ENCODE results near the gene STEAP1B.
A peak's percentile ranks its signal among the peaks of the same experiment; 100 is the strongest.
"Not testable (repeated sequence)": the region's sequence is repeated elsewhere in the genome, so short reads cannot be mapped to it uniquely, and the experiment has no call there.

STEAP1B gene

DNA sequence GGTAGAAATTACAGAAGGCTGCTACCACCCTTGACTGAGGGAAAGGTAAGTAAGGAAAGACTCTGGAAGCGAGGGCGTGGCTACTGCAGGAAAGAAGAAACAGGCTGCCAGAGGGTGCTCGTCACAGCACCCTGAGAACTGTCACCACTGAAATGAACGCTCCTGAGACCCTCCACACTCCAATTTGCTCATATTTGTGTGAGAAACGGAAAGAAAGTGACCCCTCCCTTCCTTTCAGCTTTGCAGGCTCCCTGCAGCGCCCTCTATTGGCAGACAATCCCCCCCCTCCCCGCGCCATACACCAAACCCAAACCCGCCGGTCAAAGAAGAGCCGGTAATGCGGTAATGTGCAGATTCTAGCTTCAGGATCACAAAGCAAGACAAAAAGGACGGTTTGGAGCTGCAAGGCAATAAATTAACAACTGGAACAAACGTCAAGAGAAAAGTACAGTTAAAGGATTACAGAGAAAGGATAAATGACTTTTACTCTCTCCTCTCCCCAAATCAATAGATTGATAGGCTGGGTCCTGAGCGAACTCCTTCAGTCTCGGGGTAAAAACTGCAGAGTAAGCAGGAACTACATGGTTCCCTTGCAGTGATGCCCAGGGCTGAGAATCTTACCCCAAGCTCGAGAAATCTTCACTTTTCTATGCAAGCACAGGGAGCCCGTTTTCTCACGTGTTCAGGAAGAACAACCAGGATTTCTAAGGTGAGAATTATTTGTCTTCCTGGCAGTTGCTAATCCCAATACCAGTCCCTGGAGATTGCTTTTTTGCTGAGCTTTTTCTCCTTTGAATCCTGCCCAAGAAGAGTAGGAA, 47.6 kb downstream of the STEAP1B start:
- Mint-ChIP-seq H3K4me3 (no peak overlapping the region), H3K27ac (no peak overlapping the region), H3K4me1 (ENCODE audit: low read depth) (peaks cover 17% of the 10 kb centered on the region), H3K36me3 (ENCODE audit: low read depth) (no peaks in the 10 kb centered on the region), H3K27me3 (peaks cover 43% of the 10 kb centered on the region), H3K9me3 (no peaks in the 10 kb centered on the region)

DNA sequence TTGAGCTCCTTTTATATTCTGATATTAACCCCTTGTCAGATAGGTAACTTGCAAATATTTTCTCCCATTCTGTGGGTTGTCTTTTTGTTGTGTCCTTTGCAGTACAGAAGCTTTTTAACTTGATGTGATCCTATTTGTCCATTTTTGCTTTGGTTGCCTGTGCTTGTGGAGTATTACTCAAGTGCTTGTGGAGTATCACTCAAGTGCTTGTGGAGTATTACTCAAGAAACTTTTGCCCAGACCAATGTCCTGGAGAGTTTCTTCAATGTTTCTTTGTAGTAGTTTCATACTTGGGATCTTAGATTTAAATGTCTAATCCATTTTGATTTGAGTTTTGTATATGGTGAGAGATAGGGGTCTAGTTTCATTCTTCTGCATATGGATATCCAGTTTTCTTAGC, 50.0 kb downstream of the STEAP1B start:
- H3K9me3 Mint-ChIP-seq; H3K27ac Mint-ChIP-seq; H3K4me3 Mint-ChIP-seq; H3K36me3 Mint-ChIP-seq (ENCODE audit: low read depth): not testable (repeated sequence)
- peaks cover 39% of the 10 kb centered on the region for H3K27me3 Mint-ChIP-seq
- H3K4me1 Mint-ChIP-seq (ENCODE audit: low read depth) = peaks cover 28% of the 10 kb centered on the region

DNA sequence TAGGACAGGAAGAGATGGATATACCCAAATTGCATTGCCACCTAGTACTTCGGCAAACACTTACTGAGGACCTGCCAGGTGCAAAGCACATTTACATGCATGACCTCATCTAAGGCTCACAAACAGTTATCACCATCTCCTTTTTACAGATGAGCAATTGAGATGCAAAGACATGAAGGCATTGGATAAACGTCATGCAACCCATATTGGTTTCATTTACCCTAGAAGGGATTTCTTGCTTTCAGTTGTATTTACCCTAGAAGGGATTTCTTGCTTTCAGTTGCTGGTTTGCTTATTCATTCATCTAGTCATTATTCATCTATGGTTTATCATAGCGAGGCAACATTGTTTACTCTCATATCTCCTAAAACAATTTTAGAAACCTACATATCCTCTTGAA, 52.2 kb downstream of the STEAP1B start:
- Mint-ChIP-seq H3K4me1 (ENCODE audit: low read depth) (peaks cover 37% of the 10 kb centered on the region), H3K27ac (no peak overlapping the region), H3K9me3 (no peaks in the 10 kb centered on the region), H3K4me3 (no peak overlapping the region), H3K36me3 (ENCODE audit: low read depth) (no peaks in the 10 kb centered on the region), H3K27me3 (peaks cover 24% of the 10 kb centered on the region)

DNA sequence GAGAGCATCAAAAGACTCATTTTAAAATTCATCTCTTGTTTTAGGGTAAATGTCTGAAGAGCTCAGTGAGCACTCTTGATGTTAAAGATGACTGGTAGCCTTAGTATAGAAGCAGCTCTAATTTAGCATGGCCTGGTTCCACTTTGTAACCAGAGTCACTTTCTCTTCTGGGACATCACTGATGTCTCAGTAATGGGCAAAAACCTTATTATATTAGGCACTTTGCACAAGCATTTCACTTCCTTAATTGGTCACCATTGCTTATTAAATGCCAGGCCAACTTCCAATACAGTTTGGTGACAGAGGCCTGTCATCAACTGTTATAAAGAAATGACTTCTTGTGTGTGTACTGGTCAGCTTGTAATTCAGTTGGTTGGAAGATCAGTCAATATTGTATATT, 53.0 kb downstream of the STEAP1B start:
- H3K27me3 Mint-ChIP-seq = peaks cover 16% of the 10 kb centered on the region
- no peaks in the 10 kb centered on the region for H3K36me3 Mint-ChIP-seq (ENCODE audit: low read depth)
- no peak overlapping the region for H3K27ac Mint-ChIP-seq
- peaks cover 32% of the 10 kb centered on the region for H3K4me1 Mint-ChIP-seq (ENCODE audit: low read depth)
- no peaks in the 10 kb centered on the region for H3K9me3 Mint-ChIP-seq
- no peak overlapping the region for H3K4me3 Mint-ChIP-seq

DNA sequence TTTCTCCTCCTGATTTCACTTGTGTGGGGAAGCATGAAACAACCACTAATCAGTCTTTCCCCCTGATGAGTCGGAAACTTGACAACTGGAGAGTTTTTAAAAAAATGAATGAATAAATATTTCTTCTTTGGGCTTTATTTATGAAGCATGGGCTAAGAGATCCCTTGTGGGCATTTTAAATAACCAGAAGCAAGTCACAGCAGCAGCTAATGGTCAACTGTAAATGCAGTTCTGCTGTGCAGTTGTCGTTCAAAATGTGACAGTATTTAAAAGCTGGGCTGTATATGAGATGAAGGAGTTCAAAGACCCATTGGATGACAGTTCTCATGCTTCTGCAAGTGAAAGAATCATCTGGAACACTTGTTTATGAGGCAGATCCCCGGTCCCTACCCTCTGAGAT, 54.1 kb downstream of the STEAP1B start:
- Mint-ChIP-seq H3K36me3 (ENCODE audit: low read depth) (no peaks in the 10 kb centered on the region), H3K27ac (no peak overlapping the region), H3K27me3 (peaks cover 7% of the 10 kb centered on the region), H3K4me1 (ENCODE audit: low read depth) (peaks cover 32% of the 10 kb centered on the region), H3K9me3 (no peaks in the 10 kb centered on the region), H3K4me3 (no peak overlapping the region)

DNA sequence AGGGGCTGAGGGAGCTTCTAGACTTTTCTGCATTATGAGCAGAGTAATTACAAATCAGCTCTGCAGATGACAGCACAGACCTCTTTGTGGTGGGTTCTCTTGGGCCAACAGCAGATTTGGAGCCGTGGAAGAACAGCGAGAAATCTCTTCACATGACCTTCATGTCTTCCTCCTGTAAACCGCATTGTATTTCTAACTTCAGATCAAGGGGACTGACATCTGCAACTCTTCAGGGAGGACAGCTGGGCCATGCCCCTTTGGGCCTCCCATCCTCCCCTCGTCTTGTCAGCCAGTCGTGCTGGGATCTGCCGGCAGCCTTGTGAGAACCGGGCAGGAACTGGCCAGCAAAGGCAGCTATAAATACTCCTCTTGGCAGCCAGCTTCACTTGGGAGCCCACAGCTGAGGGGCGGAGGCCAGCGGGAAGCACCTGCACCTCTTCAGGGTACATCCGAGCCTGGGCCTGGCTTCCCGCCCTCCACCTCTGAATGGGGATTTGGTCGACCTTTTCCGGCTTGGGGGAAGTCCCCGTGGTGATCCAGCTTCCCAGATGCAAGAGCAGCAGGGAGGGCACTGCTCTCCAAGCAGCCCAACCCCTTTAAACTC, 54.7 kb downstream of the STEAP1B start:
- H3K36me3 Mint-ChIP-seq (ENCODE audit: low read depth) = no peaks in the 10 kb centered on the region
- no peaks in the 10 kb centered on the region for H3K9me3 Mint-ChIP-seq
- peaks cover 32% of the 10 kb centered on the region for H3K4me1 Mint-ChIP-seq (ENCODE audit: low read depth)
- H3K27ac Mint-ChIP-seq = peak overlapping the region; percentile 76
- H3K4me3 Mint-ChIP-seq = peak overlapping the region; percentile 17
- H3K27me3 Mint-ChIP-seq = peaks cover 6% of the 10 kb centered on the region

DNA sequence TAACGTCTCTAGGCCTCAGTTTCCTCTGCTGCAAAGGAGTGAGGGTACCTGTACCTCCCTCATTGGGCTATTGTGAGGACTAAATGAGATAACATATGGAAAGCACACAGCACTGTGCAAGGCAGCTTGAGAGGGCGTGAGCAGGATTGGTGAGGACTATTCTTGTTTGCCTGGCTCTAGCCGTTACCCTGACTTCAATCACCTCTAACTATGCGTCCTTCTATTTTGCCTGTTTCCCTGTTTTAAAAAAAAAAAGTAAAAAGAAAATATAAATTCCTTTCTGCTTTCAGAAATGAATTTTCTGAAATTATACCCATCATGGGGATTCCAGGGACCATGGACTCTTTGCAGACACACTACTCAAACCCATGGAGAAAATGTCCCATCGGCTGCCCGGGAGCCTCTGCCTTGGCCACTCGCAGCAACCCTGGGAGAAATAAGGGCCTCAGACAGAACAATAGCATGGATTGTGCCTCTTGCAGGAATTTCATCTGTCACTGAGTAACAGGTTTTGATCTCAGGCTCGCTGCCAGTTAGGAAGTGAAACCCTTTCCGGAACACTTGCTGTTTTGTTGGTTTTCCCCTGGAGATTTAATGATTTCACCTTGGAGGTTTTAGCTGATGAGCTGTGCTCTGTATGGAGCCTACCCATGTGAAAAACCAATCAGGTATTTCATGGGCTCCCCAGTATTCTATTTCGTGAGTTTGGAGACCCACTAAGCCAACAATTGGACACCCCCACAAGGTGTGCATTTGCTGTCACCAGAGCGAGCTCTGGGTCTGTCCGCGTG, 55.6 kb downstream of the STEAP1B start:
- Mint-ChIP-seq H3K27me3 (no peaks in the 10 kb centered on the region), H3K36me3 (ENCODE audit: low read depth) (no peaks in the 10 kb centered on the region), H3K4me1 (ENCODE audit: low read depth) (peaks cover 32% of the 10 kb centered on the region), H3K9me3 (no peaks in the 10 kb centered on the region), H3K4me3 (no peak overlapping the region), H3K27ac (peak overlapping the region; percentile 76)

DNA sequence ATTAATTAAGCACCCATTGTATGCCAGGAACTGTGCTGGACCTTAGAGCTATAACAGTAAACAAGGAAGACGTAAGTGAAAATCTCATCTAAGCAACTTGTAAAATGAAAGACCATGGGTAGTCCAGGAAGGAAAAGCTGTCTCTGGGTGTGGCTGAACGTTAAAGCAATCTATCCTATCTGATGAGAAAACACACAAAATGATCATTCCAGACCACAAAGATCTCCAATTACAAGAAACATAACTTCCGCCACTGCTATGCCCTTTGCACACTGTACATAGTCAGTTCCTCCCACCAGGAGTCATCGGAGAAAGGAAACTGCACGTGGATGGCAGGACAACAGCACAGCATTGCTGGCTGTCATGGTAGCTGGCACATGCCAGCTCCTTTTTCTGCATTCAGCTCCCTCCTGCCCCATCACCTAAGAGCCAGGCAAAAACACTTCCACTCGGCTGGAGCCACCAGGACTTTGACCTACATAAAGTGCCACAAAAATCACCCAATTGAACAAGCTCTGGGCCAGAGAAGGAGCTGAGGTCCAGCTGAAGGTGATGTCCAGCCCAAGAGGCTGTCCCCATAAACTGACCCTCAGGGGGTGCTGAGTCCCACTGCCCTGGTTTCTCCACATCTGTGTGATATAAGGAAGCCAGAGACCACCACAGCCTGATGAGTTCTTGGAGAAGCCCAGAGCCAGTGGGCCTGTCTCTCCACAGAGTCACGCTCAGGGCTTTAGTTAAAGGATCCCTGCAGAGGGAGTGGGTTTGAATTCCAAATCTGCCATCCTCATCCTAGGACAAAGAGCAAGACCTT, 56.4 kb downstream of the STEAP1B start:
- H3K4me1 Mint-ChIP-seq (ENCODE audit: low read depth) = peaks cover 32% of the 10 kb centered on the region
- H3K27ac Mint-ChIP-seq = no peak overlapping the region
- H3K9me3 Mint-ChIP-seq = no peaks in the 10 kb centered on the region
- H3K27me3 Mint-ChIP-seq = no peaks in the 10 kb centered on the region
- no peaks in the 10 kb centered on the region for H3K36me3 Mint-ChIP-seq (ENCODE audit: low read depth)
- no peak overlapping the region for H3K4me3 Mint-ChIP-seq

DNA sequence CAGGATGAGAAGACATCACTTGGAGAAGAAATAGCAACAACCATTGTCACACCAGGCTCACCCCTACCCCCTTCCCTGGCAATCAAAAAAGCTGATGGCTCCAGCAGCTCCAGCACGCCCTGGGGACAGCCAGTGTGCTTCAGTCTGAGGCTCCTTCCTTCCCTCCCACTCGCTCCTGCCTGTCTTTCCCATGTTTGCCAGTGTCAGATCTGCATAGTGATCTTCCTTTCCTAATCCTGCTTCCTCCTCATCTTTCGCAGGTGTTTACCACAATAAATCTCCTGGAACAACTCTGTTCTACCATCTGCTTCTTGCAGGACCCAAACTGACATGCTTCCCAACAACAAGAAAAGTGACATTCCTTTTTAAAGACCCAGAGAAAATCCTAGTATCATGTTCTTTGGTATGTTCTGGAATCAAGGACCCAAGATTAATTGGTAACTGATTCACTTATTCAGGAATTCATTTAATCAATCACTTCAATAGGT, 57.1 kb downstream of the STEAP1B start:
- no peak overlapping the region for H3K27ac Mint-ChIP-seq
- no peak overlapping the region for H3K4me3 Mint-ChIP-seq
- no peaks in the 10 kb centered on the region for H3K27me3 Mint-ChIP-seq
- no peaks in the 10 kb centered on the region for H3K36me3 Mint-ChIP-seq (ENCODE audit: low read depth)
- H3K4me1 Mint-ChIP-seq (ENCODE audit: low read depth) = peaks cover 30% of the 10 kb centered on the region
- no peaks in the 10 kb centered on the region for H3K9me3 Mint-ChIP-seq

DNA sequence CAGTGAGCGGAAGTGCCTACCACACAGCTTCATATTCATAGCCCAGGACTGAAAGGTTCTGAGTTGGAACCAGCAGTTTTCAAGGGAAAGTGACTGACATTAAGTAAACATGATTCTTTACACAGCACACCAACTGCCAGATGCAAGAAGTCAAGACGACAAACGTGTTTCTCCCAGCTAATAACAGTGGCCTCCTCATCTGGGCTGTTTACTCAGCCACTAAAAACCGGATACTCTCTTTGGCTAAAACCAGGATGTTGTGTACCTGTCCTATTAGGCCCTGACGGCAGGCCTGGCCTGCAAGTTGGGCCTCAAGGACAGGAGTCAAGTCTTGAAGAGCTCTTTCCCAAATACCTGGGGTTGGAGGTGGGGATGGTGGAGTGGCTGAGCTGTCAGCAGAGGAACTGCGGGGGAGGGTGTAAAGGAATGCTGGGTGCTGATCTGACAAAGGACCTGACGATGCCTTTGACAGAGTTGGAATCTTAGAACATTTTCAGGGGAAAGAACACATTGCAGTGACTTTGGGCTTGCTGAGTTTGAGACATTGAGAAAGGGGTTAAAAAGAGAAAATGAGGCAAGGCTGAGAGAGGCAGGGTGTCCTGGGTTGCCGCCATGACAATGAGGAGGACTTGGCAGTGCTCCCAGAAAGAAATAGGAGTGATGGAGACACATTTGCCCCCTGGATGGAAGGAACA, 57.7 kb downstream of the STEAP1B start:
- H3K4me3 Mint-ChIP-seq = no peak overlapping the region
- no peak overlapping the region for H3K27ac Mint-ChIP-seq
- peaks cover 24% of the 10 kb centered on the region for H3K4me1 Mint-ChIP-seq (ENCODE audit: low read depth)
- no peaks in the 10 kb centered on the region for H3K27me3 Mint-ChIP-seq
- H3K9me3 Mint-ChIP-seq = no peaks in the 10 kb centered on the region
- H3K36me3 Mint-ChIP-seq (ENCODE audit: low read depth) = no peaks in the 10 kb centered on the region

DNA sequence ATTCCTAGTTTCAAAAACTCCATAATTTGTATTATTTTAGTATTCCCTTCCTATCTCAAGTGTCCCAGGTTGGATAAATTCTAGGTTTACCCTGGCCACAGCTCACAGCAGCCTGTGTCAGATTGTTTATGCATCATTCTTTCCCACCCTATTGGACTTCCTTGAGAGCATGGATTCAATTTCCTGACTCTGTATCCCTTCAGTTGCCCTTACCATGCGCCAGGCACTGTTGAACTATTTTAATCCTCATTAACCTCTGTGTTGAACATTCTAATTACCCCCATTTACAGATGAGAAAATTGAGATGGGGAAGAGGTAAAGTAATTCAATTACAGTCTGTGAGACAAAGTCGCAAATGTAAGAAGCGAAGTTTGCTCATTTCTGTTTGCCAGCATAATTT, 58.8 kb downstream of the STEAP1B start:
- Mint-ChIP-seq H3K9me3 (no peaks in the 10 kb centered on the region), H3K27me3 (no peaks in the 10 kb centered on the region), H3K4me3 (no peak overlapping the region), H3K36me3 (ENCODE audit: low read depth) (no peaks in the 10 kb centered on the region), H3K27ac (no peak overlapping the region), H3K4me1 (ENCODE audit: low read depth) (peaks cover 24% of the 10 kb centered on the region)

DNA sequence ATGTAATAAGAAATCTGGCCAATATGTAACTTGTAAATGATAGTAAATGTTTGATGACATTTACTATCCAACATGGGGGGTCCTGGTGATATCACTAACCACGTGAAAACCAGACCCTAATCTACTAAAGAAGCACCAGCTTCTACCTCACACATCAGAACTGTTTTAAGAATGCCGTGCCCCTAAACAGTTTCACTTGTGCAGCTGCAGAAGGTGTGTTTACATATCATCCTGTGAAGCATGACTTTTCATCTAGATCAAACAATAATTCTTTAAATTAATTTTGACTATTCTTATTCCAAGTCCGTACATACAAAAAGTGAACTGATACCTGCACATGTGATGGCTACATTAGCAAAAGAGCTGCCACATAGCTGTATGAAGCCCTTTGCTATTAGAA, 61.0 kb downstream of the STEAP1B start:
- no peak overlapping the region for H3K27ac Mint-ChIP-seq
- no peak overlapping the region for H3K4me3 Mint-ChIP-seq
- no peaks in the 10 kb centered on the region for H3K9me3 Mint-ChIP-seq
- H3K36me3 Mint-ChIP-seq (ENCODE audit: low read depth) = no peaks in the 10 kb centered on the region
- H3K4me1 Mint-ChIP-seq (ENCODE audit: low read depth) = peaks cover 7% of the 10 kb centered on the region
- no peaks in the 10 kb centered on the region for H3K27me3 Mint-ChIP-seq

DNA sequence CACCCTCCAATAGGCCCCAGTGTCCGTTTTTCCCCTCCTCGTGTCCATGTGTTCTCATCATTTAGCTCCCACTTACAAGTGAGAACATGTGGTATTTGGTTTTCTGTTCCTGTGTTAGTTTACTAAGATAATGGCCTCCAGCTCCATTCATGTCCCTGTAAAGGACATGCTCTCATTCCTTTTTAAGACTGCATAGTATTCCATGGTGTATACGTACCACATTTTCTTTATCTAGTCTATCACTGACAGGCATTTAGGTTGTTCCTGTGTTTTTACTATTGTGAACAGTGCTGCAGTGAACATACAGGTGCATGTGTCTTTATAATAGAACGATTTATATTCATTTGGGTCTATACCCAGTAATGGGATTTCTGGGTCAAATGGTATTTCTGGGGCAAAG, 63.4 kb downstream of the STEAP1B start:
- H3K36me3 Mint-ChIP-seq (ENCODE audit: low read depth); H3K4me1 Mint-ChIP-seq (ENCODE audit: low read depth); H3K27ac Mint-ChIP-seq; H3K9me3 Mint-ChIP-seq; H3K4me3 Mint-ChIP-seq; H3K27me3 Mint-ChIP-seq: not testable (repeated sequence)

DNA sequence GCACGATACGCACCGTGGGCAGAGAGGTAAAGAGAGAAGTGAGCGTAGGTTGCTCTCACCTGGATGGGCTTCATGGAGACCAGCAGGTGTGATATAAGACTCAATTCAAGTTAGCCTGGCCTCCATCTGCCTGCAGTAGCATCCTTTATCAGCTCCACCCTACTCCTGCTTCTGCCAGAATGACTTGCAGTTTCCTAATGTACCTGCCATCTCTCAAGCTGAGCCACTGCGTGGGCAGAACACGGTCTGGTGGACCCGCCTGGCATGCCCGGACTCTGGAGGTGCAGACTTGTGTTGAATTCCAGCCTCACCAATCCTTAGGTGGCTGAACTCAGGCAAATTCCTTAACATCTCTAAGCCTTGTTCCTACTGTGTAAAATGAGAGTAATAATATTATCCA, 64.3 kb downstream of the STEAP1B start:
- H3K36me3 Mint-ChIP-seq (ENCODE audit: low read depth) = no peaks in the 10 kb centered on the region
- no peaks in the 10 kb centered on the region for H3K9me3 Mint-ChIP-seq
- no peak overlapping the region for H3K4me3 Mint-ChIP-seq
- H3K27ac Mint-ChIP-seq = no peak overlapping the region
- H3K4me1 Mint-ChIP-seq (ENCODE audit: low read depth) = no peaks in the 10 kb centered on the region
- no peaks in the 10 kb centered on the region for H3K27me3 Mint-ChIP-seq
